Astrocyte (in vitro differentiated cells and primary cell): ENCODE measurements around the gene IVD. TPM values are rescaled to one million over a fixed set of nuclear protein-coding genes. Genes with fewer than 3 reads are reported as not detected.

Experiments used
- DNase-seq: peaks from one replicate; pipeline ENCODE4 v3.0.0-alpha.2; 2010; ENCODE audit warnings: low read depth
- FAIRE-seq: peaks from 2 replicates; lab custom pipeline; 2011; peaks lifted over from hg19 to GRCh38; lab: Jason Lieb, UNC
- H2AFZ ChIP-seq: 2 replicates; pipeline ENCODE4 v1.6.0; 2012; ENCODE audit warnings: low read depth, low read length, inconsistent platforms
- H3K27ac ChIP-seq: 2 replicates; pipeline ENCODE4 v1.5.1; 2011; ENCODE audit warnings: low read depth, low read length, inconsistent platforms
- H3K27me3 ChIP-seq: 2 replicates; pipeline ENCODE4 v1.6.0; 2011; ENCODE audit warnings: low read length, inconsistent platforms; ENCODE audit not compliant: insufficient read depth
- H3K36me3 ChIP-seq: 2 replicates; pipeline ENCODE4 v1.5.1; 2011; ENCODE audit warnings: low read length, inconsistent platforms; ENCODE audit not compliant: insufficient read depth
- H3K4me1 ChIP-seq: 2 replicates; pipeline ENCODE4 v1.5.1; 2011; ENCODE audit warnings: low read length, inconsistent platforms; ENCODE audit not compliant: insufficient read depth
- H3K4me2 ChIP-seq: 2 replicates; pipeline ENCODE4 v1.6.0; 2012; ENCODE audit warnings: low read length, inconsistent platforms
- H3K4me3 ChIP-seq: 2 replicates; pipeline ENCODE4 v1.5.1; 2011; ENCODE audit warnings: low read depth, mild to moderate bottlenecking, low read length, inconsistent platforms; ENCODE audit not compliant: insufficient read depth
- H3K79me2 ChIP-seq: 2 replicates; pipeline ENCODE4 v1.6.0; 2012; ENCODE audit warnings: mild to moderate bottlenecking, low read length, inconsistent platforms; ENCODE audit not compliant: insufficient read depth
- H3K9ac ChIP-seq: 2 replicates; pipeline ENCODE4 v1.6.0; 2012; ENCODE audit warnings: mild to moderate bottlenecking, low read length, inconsistent platforms
- H3K9me3 ChIP-seq: 2 replicates; pipeline ENCODE4 v1.5.1; 2012; ENCODE audit warnings: low read depth, mild to moderate bottlenecking, low read length, inconsistent platforms; ENCODE audit not compliant: insufficient read depth
- H4K20me1 ChIP-seq: 2 replicates; pipeline ENCODE4 v1.6.0; 2012; ENCODE audit warnings: low read length, inconsistent platforms; ENCODE audit not compliant: insufficient read depth
- H3K27ac Mint-ChIP-seq: one replicate; pipeline ENCODE4 v1.8.0; 2021; ENCODE audit warnings: mild to moderate bottlenecking, mixed read lengths; ENCODE audit not compliant: unreplicated experiment
- H3K27me3 Mint-ChIP-seq: one replicate; pipeline ENCODE4 v1.8.0; 2021; ENCODE audit warnings: low read depth, mixed read lengths; ENCODE audit not compliant: unreplicated experiment
- H3K36me3 Mint-ChIP-seq: one replicate; pipeline ENCODE4 v1.8.0; 2021; ENCODE audit warnings: low read depth, mixed read lengths; ENCODE audit not compliant: unreplicated experiment
- H3K4me1 Mint-ChIP-seq: one replicate; pipeline ENCODE4 v1.8.0; 2021; ENCODE audit warnings: low read depth, mixed read lengths; ENCODE audit not compliant: unreplicated experiment
- H3K4me3 Mint-ChIP-seq: one replicate; pipeline ENCODE4 v1.8.0; 2021; ENCODE audit warnings: mild to moderate bottlenecking, moderate library complexity, mixed read lengths; ENCODE audit not compliant: unreplicated experiment
- H3K9me3 Mint-ChIP-seq: one replicate; pipeline ENCODE4 v1.8.0; 2021; ENCODE audit warnings: mild to moderate bottlenecking, mixed read lengths; ENCODE audit not compliant: unreplicated experiment
- EZH2 ChIP-seq: IDR thresholded peaks from 2 replicates; pipeline ENCODE4 v1.6.1; 2012; ENCODE audit warnings: mild to moderate bottlenecking, low read length, inconsistent platforms; ENCODE audit not compliant: insufficient read depth
- total RNA-seq: library from RNA; stranded (reverse); gene quantifications from 2 replicates; pipeline ENCODE4 v1.2.1, GENCODE V29; 2021
- TF ChIP-seq, protein P1 (sequence below): IDR thresholded peaks from 2 replicates; pipeline ENCODE4 v1.5.1; 2011; ENCODE audit warnings: low read depth, mild to moderate bottlenecking, inconsistent platforms, low read length, moderate library complexity; ENCODE audit not compliant: insufficient read depth

Gene IVD
- total RNA-seq, 1 donor from 2014 or later, result 55.1 TPM

DNA sequence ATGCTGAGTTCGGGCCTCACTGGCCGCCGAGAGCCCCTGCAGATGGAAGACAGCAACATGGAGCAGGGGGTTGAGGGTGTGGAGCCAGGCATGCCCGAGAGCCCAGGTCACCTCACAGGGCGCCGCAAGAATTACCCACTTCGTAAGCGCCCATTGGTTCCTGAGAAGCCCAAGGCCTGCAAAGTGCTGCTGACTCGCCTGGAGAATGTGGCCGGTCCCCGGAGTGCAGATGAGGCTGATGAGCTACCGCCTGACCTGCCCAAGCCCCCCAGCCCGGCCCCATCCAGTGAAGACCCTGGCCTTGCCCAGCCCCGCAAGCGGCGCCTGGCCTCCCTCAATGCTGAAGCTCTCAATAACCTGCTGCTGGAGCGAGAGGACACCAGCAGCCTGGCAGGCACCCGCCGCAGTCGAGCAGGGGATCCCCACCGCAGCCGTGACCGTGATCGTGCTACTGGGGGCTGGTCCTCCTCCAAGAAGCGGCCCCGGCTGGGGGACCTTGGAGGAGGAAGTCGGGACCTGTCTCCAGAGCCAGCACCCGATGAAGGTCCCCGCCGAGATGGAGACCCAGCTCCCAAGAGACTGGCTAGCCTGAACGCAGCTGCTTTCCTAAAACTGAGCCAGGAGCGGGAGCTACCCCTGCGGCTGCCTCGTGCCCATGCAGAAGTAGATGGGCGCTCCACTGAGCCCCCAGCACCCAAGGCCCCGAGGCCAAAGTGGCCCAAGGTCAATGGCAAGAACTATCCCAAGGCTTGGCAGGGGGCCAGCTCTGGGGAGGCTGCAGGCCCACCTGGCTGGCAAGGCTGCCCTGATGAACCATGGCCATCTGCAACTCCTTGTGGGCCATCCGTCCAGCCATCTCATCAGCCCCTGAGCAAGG, 53.1 kb downstream of the IVD start:
- FAIRE-seq (no peak), DNase-seq (no peak)
- no peaks in the 10 kb centered on the region for H3K27me3 ChIP-seq
- no peak for TF ChIP-seq EZH2
- TF ChIP-seq, protein P1, sequence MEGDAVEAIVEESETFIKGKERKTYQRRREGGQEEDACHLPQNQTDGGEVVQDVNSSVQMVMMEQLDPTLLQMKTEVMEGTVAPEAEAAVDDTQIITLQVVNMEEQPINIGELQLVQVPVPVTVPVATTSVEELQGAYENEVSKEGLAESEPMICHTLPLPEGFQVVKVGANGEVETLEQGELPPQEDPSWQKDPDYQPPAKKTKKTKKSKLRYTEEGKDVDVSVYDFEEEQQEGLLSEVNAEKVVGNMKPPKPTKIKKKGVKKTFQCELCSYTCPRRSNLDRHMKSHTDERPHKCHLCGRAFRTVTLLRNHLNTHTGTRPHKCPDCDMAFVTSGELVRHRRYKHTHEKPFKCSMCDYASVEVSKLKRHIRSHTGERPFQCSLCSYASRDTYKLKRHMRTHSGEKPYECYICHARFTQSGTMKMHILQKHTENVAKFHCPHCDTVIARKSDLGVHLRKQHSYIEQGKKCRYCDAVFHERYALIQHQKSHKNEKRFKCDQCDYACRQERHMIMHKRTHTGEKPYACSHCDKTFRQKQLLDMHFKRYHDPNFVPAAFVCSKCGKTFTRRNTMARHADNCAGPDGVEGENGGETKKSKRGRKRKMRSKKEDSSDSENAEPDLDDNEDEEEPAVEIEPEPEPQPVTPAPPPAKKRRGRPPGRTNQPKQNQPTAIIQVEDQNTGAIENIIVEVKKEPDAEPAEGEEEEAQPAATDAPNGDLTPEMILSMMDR, result no peak
- peaks cover 54% of the 10 kb centered on the region for H3K79me2 ChIP-seq
- no peak overlapping the region for H3K4me2 ChIP-seq
- H2AFZ ChIP-seq, result no peak overlapping the region
- Mint-ChIP-seq H3K4me3 (no peak overlapping the region), H3K36me3 (peaks cover 6% of the 10 kb centered on the region), H3K4me1 (peaks cover 35% of the 10 kb centered on the region), H3K27ac (no peak overlapping the region), H3K9me3 (peaks cover 2% of the 10 kb centered on the region), H3K27me3 (no peaks in the 10 kb centered on the region)
- H3K36me3 ChIP-seq, result peaks cover 5% of the 10 kb centered on the region
- no peak overlapping the region for H3K4me3 ChIP-seq
- peaks cover 12% of the 10 kb centered on the region for H3K4me1 ChIP-seq
- H3K27ac ChIP-seq, result no peak overlapping the region
- no peak overlapping the region for H3K9ac ChIP-seq
- peaks cover 90% of the 10 kb centered on the region for H4K20me1 ChIP-seq
- no peaks in the 10 kb centered on the region for H3K9me3 ChIP-seq

DNA sequence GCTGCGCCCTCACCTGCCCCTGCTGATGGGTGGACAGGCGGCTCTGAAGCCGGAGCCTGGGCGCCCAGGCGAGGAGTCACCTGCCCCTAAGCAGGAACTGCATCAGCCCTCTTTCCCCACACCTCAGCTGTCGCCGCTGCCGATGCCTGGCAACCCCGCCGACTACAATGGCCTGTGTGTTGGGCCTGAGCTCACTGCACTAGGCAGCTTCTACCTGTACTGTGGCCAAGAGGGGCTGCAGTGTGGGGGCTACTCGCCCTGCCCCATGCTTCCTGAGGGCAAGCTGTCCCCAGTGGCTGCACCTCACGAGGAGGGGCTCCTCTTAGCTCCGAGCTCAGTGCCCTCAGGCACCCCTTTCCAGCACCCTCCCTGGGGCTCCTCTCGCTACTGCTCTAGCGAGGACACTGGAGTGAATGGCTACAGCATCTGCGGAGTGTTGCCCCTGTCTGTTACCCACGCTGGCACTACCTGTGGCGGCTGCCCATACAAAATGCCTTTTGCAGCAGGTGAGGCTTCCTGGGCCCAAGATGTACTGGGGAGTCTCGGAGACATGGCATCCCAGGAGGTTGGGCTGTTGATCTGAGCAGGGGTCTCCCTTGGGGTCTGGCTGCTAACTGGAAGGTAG, 53.9 kb downstream of the IVD start:
- Histone ChIP-seq H3K4me1 (peaks cover 12% of the 10 kb centered on the region), H3K36me3 (peaks cover 10% of the 10 kb centered on the region), H3K79me2 (peaks cover 46% of the 10 kb centered on the region), H3K9ac (no peak overlapping the region), H3K27ac (no peak overlapping the region), H3K9me3 (no peaks in the 10 kb centered on the region), H3K4me3 (no peak overlapping the region), H4K20me1 (peaks cover 90% of the 10 kb centered on the region), H2AFZ (no peak overlapping the region), H3K27me3 (no peaks in the 10 kb centered on the region), H3K4me2 (no peak overlapping the region)
- Mint-ChIP-seq H3K27ac (no peak overlapping the region), H3K9me3 (peaks cover 2% of the 10 kb centered on the region), H3K36me3 (peaks cover 6% of the 10 kb centered on the region), H3K4me1 (peaks cover 29% of the 10 kb centered on the region), H3K4me3 (no peak overlapping the region), H3K27me3 (no peaks in the 10 kb centered on the region)
- TF ChIP-seq, protein P1, result no peak
- TF ChIP-seq EZH2, result no peak
- DNase-seq (no peak), FAIRE-seq (no peak)

DNA sequence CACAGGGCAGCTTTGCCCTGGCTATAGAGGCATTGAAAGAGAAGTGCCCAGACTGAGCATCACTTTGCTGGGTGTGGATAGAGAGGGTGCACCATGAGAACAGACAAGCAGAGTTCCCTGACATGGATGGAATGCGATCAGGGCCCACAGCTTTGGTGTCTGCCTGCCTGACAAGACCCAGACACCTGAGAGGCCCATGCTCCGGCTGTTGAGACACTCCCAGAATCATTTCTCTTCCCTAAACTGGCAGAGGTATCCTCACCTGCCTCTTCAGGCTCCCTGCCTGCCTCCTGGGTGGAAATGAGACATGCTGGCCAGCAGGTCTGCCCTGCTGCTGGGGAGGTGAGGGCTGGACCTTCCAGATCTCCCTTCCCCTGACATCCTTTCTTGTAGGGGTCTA, 54.8 kb downstream of the IVD start:
- DNase-seq (no peak), FAIRE-seq (no peak)
- Histone ChIP-seq H3K9ac (no peak overlapping the region), H3K4me3 (no peak overlapping the region), H3K27ac (no peak overlapping the region), H3K4me2 (no peak overlapping the region), H4K20me1 (peaks cover 86% of the 10 kb centered on the region), H3K79me2 (peaks cover 39% of the 10 kb centered on the region), H2AFZ (no peak overlapping the region), H3K9me3 (no peaks in the 10 kb centered on the region), H3K27me3 (no peaks in the 10 kb centered on the region), H3K4me1 (peaks cover 3% of the 10 kb centered on the region), H3K36me3 (peaks cover 13% of the 10 kb centered on the region)
- Mint-ChIP-seq H3K4me1 (peaks cover 21% of the 10 kb centered on the region), H3K9me3 (peaks cover 2% of the 10 kb centered on the region), H3K27me3 (no peaks in the 10 kb centered on the region), H3K4me3 (no peak overlapping the region), H3K27ac (no peak overlapping the region), H3K36me3 (peaks cover 11% of the 10 kb centered on the region)
- TF ChIP-seq, protein P1, result no peak
- TF ChIP-seq EZH2, result no peak
